ENCODE data around the gene ADGRL1. TPM values are rescaled to one million over a fixed set of nuclear protein-coding genes. Genes with fewer than 3 reads are reported as not detected.

The ADGRL1 gene
- polyA plus RNA-seq, 1 donor = 25.6 TPM

Other genes starting within 250 kb of the ADGRL1 start
- 17.1 TPM for gene RFX1, start 199.8 kb downstream of the ADGRL1 start, polyA plus RNA-seq
- gene RLN3, start 178.0 kb downstream of the ADGRL1 start, polyA plus RNA-seq = 0.31 TPM
- 6.4 TPM for gene IL27RA, start 174.4 kb downstream of the ADGRL1 start, polyA plus RNA-seq
- 2.3 TPM for gene PALM3, start 144.1 kb downstream of the ADGRL1 start, polyA plus RNA-seq
- 12.3 TPM for gene MISP3, start 133.4 kb downstream of the ADGRL1 start, polyA plus RNA-seq
- 0.10 TPM for gene C19orf67, start 120.4 kb downstream of the ADGRL1 start, polyA plus RNA-seq
- 40.1 TPM for gene SAMD1, start 115.4 kb downstream of the ADGRL1 start, polyA plus RNA-seq
- gene PRKACA, start 88.4 kb downstream of the ADGRL1 start, polyA plus RNA-seq = 66.7 TPM
- 13.1 TPM for gene ASF1B, start 69.6 kb downstream of the ADGRL1 start, polyA plus RNA-seq
- gene ADGRE5, start 175.3 kb upstream of the ADGRL1 start, polyA plus RNA-seq = 54.3 TPM
- gene DDX39A, start 213.2 kb upstream of the ADGRL1 start, polyA plus RNA-seq = 69.2 TPM
- 65.3 TPM for gene PKN1, start 227.1 kb upstream of the ADGRL1 start, polyA plus RNA-seq

All from large intestine (tissue), 1 donor.